Upper lobe of right lung (tissue), 1 donor: Measurements from ENCODE around the gene OPCML. TPM values are rescaled to one million over a fixed set of nuclear protein-coding genes. Genes with fewer than 3 reads are reported as not detected.

Experiments
- ATAC-seq: fragments of 200-7000 bp; cut with Tn5 transposase; one replicate; pipeline ENCODE4 v1.9.1; 2020; ENCODE audit warnings: mild to moderate bottlenecking, moderate library complexity
- DNase-seq: peaks from one replicate; pipeline ENCODE4 v3.0.0-alpha.2; 2020
- H3K27ac ChIP-seq: fragments of 200-600 bp; one replicate; pipeline ENCODE4 v1.8.0; 2022
- H3K27me3 ChIP-seq: fragments of 200-600 bp; one replicate; pipeline ENCODE4 v1.8.0; 2022; ENCODE audit warnings: mild to moderate bottlenecking
- H3K36me3 ChIP-seq: fragments of 200-600 bp; one replicate; pipeline ENCODE4 v1.8.0; 2022
- H3K4me1 ChIP-seq: fragments of 200-600 bp; one replicate; pipeline ENCODE4 v1.8.0; 2022
- H3K4me3 ChIP-seq: fragments of 200-600 bp; one replicate; pipeline ENCODE4 v1.8.0; 2022; ENCODE audit warnings: mild to moderate bottlenecking
- H3K9me3 ChIP-seq: fragments of 200-600 bp; one replicate; pipeline ENCODE4 v1.8.0; 2022
- CTCF ChIP-seq: fragments of 200-600 bp; IDR thresholded peaks from one replicate; pipeline ENCODE4 v1.8.0; 2022; ENCODE audit warnings: antibody characterized with exemption
- intact Hi-C: fragments of 100-400 bp; cut with DNase I; formaldehyde crosslinking; loops from one replicate; pipeline ENCODE4 v1.11.0; 2022
- total RNA-seq: library from RNA; stranded (reverse); fragmentation: NEBNext Ultra II Directional; extraction: Animal tissue kit (Norgen Biotek cat#: 25700); gene quantifications from one replicate; pipeline ENCODE4 v1.2.1, GENCODE V29; 2021
- donor health status: DM: no; HTN: yes; CAD: no; lungs with severe emphysema.

The OPCML gene
- total RNA-seq, 1 donor from 2014 or later, result not detected

- no peaks in the 10 kb centered on the region for H3K36me3 ChIP-seq
- no peak overlapping the region for H3K27ac ChIP-seq
- DNase-seq (no peak), ATAC-seq (peak; percentile 63)
- TF ChIP-seq CTCF, result no peak
- intact Hi-C loops, result no loop called here
- peaks cover 3% of the 10 kb centered on the region for H3K4me1 ChIP-seq
- no peaks in the 10 kb centered on the region for H3K27me3 ChIP-seq
- H3K4me3 ChIP-seq, result no peak overlapping the region
- no peaks in the 10 kb centered on the region for H3K9me3 ChIP-seq
Observed at GRCh38 chr11:132605825-132606570, 926.3 kb downstream of the OPCML start.

GRCh38 chr11:132604431-132604830 lies 927.9 kb downstream of the OPCML start:
- no peaks in the 10 kb centered on the region for H3K27me3 ChIP-seq
- H3K9me3 ChIP-seq, result no peaks in the 10 kb centered on the region
- DNase-seq (no peak), ATAC-seq (no peak)
- intact Hi-C loops, result no loop called here
- peaks cover 3% of the 10 kb centered on the region for H3K4me1 ChIP-seq
- H3K27ac ChIP-seq, result no peak overlapping the region
- H3K4me3 ChIP-seq, result no peak overlapping the region
- TF ChIP-seq CTCF, result no peak
- no peaks in the 10 kb centered on the region for H3K36me3 ChIP-seq

GRCh38 chr11:132601875-132602274 lies 930.4 kb downstream of the OPCML start:
- H3K4me3 ChIP-seq, result no peak overlapping the region
- no peaks in the 10 kb centered on the region for H3K36me3 ChIP-seq
- intact Hi-C loops, result no loop called here
- TF ChIP-seq CTCF, result no peak
- peaks cover 3% of the 10 kb centered on the region for H3K4me1 ChIP-seq
- DNase-seq (no peak), ATAC-seq (no peak)
- no peaks in the 10 kb centered on the region for H3K27me3 ChIP-seq
- H3K9me3 ChIP-seq, result no peaks in the 10 kb centered on the region
- H3K27ac ChIP-seq, result no peak overlapping the region

DNA sequence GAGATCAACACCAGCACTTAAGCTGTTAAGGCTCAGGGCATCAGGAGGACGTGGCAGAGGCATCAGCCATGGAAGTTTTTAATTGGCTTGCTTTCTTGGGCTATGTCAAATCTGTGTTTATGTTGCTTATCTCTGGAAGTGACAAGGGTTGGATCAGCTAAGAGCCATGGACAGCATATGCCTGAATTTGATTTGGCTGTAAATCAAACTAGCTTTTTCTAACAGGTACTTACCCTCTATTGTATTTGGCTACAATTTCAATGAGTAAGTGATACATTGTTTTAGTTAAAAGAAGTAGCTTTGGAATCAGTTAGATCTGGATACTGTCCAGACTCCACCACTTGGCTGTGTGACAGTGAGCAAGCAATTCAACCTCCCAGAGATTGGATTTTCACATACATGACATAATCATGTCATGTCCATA lies 936.6 kb downstream of the OPCML start:
- Histone ChIP-seq H3K27me3 (no peaks in the 10 kb centered on the region), H3K9me3 (no peaks in the 10 kb centered on the region), H3K4me1 (no peaks in the 10 kb centered on the region), H3K36me3 (no peaks in the 10 kb centered on the region), H3K4me3 (no peak overlapping the region), H3K27ac (no peak overlapping the region)
- intact Hi-C loops, result no loop called here
- ATAC-seq (no peak), DNase-seq (no peak)
- no peak for TF ChIP-seq CTCF

DNA sequence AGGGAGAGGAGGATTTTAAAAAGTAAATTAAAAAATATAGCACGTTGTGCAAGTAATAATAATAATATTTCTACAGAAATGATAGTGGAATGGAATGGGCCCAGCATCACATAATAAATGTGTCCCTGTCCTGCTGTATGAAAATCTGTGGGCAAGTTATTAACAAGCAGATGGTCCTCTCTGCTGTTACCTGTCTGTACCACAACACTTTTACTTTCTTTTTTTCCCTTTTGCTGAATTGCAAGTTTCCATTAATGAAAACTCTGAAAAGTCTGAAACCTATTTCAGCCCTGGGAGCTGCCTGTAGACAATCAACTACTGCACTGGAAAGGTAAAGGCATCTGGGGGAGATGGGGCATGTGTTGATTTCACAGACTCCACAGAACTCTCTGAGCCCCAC lies 937.1 kb downstream of the OPCML start:
- ATAC-seq, result no peak
- Histone ChIP-seq H3K9me3 (no peaks in the 10 kb centered on the region), H3K36me3 (no peaks in the 10 kb centered on the region), H3K27ac (no peak overlapping the region), H3K27me3 (no peaks in the 10 kb centered on the region), H3K4me1 (no peaks in the 10 kb centered on the region), H3K4me3 (no peak overlapping the region)
- DNase-seq, result no peak
- intact Hi-C loops, result no loop called here
- TF ChIP-seq CTCF, result no peak
